ENCODE results near the gene PRR27.

Gene PRR27

GRCh38 chr4:70153937-70154336, at the start of gene PRR27:
PRR27 (plus strand) TSS chr4:70154237; CDS start chr4:70154376, 139 bp downstream.
- DNase-seq: no peak
- no peak for TF ChIP-seq GATA1 (IDR thresholded peaks at IDR 0.05; ENCODE audit: low read depth, low read length)
- TF ChIP-seq POLR2A (IDR thresholded peaks at IDR 0.05; ENCODE audit: low read length): no peak

GRCh38 chr4:70110917-70111316, 43.1 kb upstream of the PRR27 start:
- TF ChIP-seq POLR2A (IDR thresholded peaks at IDR 0.05; ENCODE audit: low read length) (no peak), GATA1 (IDR thresholded peaks at IDR 0.05; ENCODE audit: low read depth, low read length) (no peak)
- DNase-seq: no peak

- DNase-seq: no peak
- TF ChIP-seq POLR2A (IDR thresholded peaks at IDR 0.05; ENCODE audit: low read length): no peak
- TF ChIP-seq GATA1 (IDR thresholded peaks at IDR 0.05; ENCODE audit: low read depth, low read length): no peak
These were observed 40.4 kb upstream of the PRR27 start for GRCh38 chr4:70113656-70114055.

DNA sequence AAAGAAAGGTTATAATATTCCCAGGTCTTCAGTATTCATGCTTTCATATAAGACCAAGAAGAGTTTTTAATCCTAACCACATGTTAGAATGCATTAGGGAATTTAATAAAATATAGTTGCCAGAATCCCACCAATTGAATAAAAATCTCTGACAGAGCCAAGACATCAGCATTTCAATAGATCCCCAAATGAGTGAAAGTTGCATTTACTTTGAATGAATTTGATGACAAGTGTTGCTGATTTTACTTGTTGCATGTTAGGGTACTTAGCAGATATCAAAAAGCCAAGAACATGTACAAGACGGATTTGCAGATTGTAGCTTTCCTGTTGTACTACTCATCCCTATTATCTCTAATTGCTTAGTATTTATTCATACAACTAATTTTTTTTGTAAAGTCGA, 39.9 kb upstream of the PRR27 start:
- TF ChIP-seq GATA1 (IDR thresholded peaks at IDR 0.05; ENCODE audit: low read depth, low read length) (no peak), POLR2A (IDR thresholded peaks at IDR 0.05; ENCODE audit: low read length) (no peak)
- no peak for DNase-seq

- DNase-seq: no peak
- no peak for TF ChIP-seq GATA1 (IDR thresholded peaks at IDR 0.05; ENCODE audit: low read depth, low read length)
- no peak for TF ChIP-seq POLR2A (IDR thresholded peaks at IDR 0.05; ENCODE audit: low read length)
These were observed 33.7 kb upstream of the PRR27 start for GRCh38 chr4:70120323-70120722.

DNA sequence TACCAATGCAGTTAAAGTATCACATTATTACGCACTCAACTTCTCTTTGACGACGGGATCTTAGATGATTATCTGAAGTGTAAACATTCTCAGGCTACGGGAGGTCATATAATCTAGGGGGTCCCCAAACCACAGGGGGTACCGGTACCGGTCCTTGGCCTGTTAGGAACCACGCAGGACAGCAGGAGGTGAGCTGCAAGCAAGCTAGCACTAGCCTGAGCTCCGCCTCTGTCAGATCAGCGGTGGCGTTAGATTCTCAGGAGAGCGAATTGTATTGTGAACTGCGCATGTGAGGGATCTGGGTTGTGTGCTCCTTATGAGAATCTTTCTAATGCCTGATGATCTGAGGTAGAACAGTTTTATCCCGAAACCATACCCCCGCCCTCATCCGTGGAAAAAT, 20.6 kb upstream of the PRR27 start:
- DNase-seq: no peak
- TF ChIP-seq GATA1 (IDR thresholded peaks at IDR 0.05; ENCODE audit: low read depth, low read length) (no peak), POLR2A (IDR thresholded peaks at IDR 0.05; ENCODE audit: low read length) (no peak)

DNA sequence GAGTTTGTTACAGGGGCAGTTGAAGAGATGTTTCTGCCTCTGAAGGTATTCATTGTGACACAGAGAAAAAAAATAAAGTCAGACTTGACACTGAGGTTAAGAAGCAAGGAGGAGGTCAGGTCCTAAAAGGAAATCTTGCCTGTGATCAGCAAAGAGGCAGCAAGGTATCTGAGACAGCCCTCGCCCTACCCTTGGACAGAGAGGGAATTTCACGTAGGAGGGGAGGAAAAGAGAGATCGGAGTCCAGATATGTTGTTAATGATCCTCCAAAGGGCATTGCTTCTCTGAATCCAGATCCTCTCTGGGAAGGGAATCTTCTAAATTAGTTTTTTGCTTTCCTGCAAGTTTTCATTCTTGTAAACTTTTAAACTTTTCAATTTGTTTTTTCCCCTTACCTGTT, 15.3 kb upstream of the PRR27 start:
- DNase-seq: no peak
- TF ChIP-seq GATA1 (IDR thresholded peaks at IDR 0.05; ENCODE audit: low read depth, low read length): no peak
- no peak for TF ChIP-seq POLR2A (IDR thresholded peaks at IDR 0.05; ENCODE audit: low read length)

GRCh38 chr4:70151271-70151670, 2.8 kb upstream of the PRR27 start:
- TF ChIP-seq GATA1 (IDR thresholded peaks at IDR 0.05; ENCODE audit: low read depth, low read length): no peak
- no peak for TF ChIP-seq POLR2A (IDR thresholded peaks at IDR 0.05; ENCODE audit: low read length)
- DNase-seq: no peak

GRCh38 chr4:70152088-70152487, 1.9 kb upstream of the PRR27 start:
- no peak for DNase-seq
- TF ChIP-seq GATA1 (IDR thresholded peaks at IDR 0.05; ENCODE audit: low read depth, low read length) (no peak), POLR2A (IDR thresholded peaks at IDR 0.05; ENCODE audit: low read length) (no peak)

- DNase-seq: no peak
- TF ChIP-seq GATA1 (IDR thresholded peaks at IDR 0.05; ENCODE audit: low read depth, low read length) (no peak), POLR2A (IDR thresholded peaks at IDR 0.05; ENCODE audit: low read length) (no peak)
These were observed 4.5 kb downstream of the PRR27 start for GRCh38 chr4:70158576-70158975.

DNA sequence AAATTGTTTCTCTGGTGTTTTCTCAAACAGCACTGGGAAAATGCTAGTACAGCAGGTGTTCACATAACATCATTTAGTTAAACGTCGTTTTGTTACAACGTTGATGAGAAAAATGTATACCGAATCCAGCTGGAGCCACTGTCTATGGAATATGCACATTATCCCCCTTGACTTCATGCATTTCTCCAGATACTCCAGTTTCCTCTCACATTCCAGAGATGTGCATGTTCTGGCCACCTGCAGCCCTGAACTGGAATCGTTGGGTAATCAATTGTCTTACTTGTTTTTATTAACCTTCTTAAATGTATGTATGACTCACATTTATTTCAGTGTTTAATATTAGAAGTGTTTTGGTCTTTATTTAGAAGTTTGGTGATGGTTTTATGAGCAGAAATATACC, 23.1 kb downstream of the PRR27 start:
- TF ChIP-seq GATA1 (IDR thresholded peaks at IDR 0.05; ENCODE audit: low read depth, low read length): no peak
- no peak for TF ChIP-seq POLR2A (IDR thresholded peaks at IDR 0.05; ENCODE audit: low read length)
- no peak for DNase-seq

GRCh38 chr4:70178075-70178660, 24.1 kb downstream of the PRR27 start:
- no peak for DNase-seq
- no peak for TF ChIP-seq POLR2A (IDR thresholded peaks at IDR 0.05; ENCODE audit: low read length)
- TF ChIP-seq GATA1 (IDR thresholded peaks at IDR 0.05; ENCODE audit: low read depth, low read length): no peak

DNA sequence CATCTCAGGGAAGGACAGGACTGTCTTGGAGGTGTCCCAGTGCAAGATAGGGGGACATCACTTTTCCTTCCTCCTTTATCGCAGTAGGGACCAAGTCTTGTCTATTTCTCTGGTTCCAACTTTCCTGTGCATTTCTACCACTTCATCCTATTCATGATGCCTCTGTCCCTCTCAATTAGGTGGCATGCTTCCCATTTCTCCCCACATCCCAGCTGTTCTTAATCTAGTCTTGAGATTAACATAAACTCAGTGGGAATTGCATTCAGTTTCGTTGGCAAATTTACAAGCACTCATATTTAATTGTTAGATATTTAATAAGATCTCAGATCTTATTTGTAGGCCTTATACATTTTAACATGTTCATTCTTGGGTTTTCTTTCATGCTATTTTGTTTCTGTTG, 25.8 kb downstream of the PRR27 start:
- no peak for TF ChIP-seq POLR2A (IDR thresholded peaks at IDR 0.05; ENCODE audit: low read length)
- no peak for DNase-seq

DNA sequence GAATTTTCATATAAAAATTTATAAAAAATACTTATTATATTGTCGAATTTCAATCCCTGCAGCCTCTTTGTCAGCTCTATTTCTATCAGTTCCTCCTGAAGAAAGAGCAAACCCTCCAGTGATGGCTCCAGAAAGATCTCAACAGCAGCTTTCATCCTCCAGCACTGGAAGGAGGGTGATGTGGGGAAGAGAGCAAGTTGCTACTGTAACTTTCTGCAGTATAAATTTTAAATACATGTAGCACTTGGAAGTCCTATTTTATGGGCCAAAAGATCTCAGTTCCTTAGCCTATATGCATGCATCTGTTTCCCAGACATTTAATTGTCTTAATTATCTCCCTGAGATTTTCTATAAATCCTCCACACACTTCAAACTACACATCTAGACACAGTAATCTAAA, 27.8 kb downstream of the PRR27 start:
- TF ChIP-seq POLR2A (IDR thresholded peaks at IDR 0.05; ENCODE audit: low read length) (no peak), GATA1 (IDR thresholded peaks at IDR 0.05; ENCODE audit: low read depth, low read length) (no peak)
- DNase-seq: no peak

DNA sequence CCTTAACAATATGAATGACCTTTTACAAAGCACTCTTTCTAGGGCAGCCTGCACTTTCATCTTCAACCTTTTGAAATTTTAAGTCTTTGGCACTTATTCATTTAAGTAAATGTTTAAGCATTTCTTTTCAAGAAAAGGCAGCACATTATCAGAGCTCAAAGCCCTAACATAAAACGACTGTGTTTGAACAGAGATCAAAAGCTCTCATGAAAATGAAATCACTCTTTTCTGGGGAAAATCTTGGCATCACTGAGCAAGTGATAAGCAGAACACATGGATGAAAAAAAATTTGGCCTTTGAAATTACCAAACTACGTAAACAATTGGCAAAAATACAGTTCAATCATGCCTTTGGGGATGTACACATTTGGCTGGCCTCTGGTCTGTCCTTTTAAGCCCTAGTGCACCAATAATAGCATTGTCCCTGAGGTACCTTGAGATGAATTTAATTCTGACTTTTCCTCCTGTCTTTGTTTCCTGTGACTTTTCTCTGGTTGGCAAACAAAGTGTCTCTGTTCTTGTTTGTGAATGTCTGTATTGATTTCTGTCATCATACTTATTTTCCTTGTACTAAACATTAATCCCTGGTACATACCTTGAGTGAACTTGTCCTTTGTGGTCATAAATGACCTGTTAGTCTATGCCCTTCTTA, 28.6 kb downstream of the PRR27 start:
- no peak for DNase-seq
- no peak for TF ChIP-seq POLR2A (IDR thresholded peaks at IDR 0.05; ENCODE audit: low read length)
- TF ChIP-seq GATA1 (IDR thresholded peaks at IDR 0.05; ENCODE audit: low read depth, low read length): no peak

Measured in erythroblast (primary cell).